Measurements from ENCODE around the gene KRTAP12-3.
"Not testable (repeated sequence)": the region's sequence is repeated elsewhere in the genome, so short reads cannot be mapped to it uniquely, and the experiment has no call there.

The KRTAP12-3 gene

GRCh38 chr21:44628707-44629391 lies 28.9 kb upstream of the KRTAP12-3 start:
- no peaks in the 10 kb centered on the region for H3K36me3 ChIP-seq (ENCODE audit: control insufficient read depth, insufficient read depth, low read length)
- H3K9ac ChIP-seq (ENCODE audit: low read depth, low read length): no peak overlapping the region
- no peaks in the 10 kb centered on the region for H3K27me3 ChIP-seq (ENCODE audit: control insufficient read depth, insufficient read depth, low read length)
- H3K9me3 ChIP-seq (ENCODE audit: control insufficient read depth, insufficient read depth, low read length): peaks cover 3% of the 10 kb centered on the region
- no peaks in the 10 kb centered on the region for H3K4me1 ChIP-seq (ENCODE audit: control insufficient read depth, insufficient read depth, low read length)
- H3K4me3 ChIP-seq (ENCODE audit: low read depth, low read length): no peak overlapping the region

- no peak overlapping the region for H3K9ac ChIP-seq (ENCODE audit: low read depth, low read length)
- H3K27me3 ChIP-seq (ENCODE audit: control insufficient read depth, insufficient read depth, low read length): no peaks in the 10 kb centered on the region
- no peak overlapping the region for H3K4me3 ChIP-seq (ENCODE audit: low read depth, low read length)
- no peaks in the 10 kb centered on the region for H3K4me1 ChIP-seq (ENCODE audit: control insufficient read depth, insufficient read depth, low read length)
- H3K9me3 ChIP-seq (ENCODE audit: control insufficient read depth, insufficient read depth, low read length): no peaks in the 10 kb centered on the region
- no peaks in the 10 kb centered on the region for H3K36me3 ChIP-seq (ENCODE audit: control insufficient read depth, insufficient read depth, low read length)
These were observed 27.3 kb upstream of the KRTAP12-3 start for GRCh38 chr21:44630440-44630839.

- H3K27me3 ChIP-seq (ENCODE audit: control insufficient read depth, insufficient read depth, low read length): no peaks in the 10 kb centered on the region
- no peaks in the 10 kb centered on the region for H3K4me1 ChIP-seq (ENCODE audit: control insufficient read depth, insufficient read depth, low read length)
- no peaks in the 10 kb centered on the region for H3K36me3 ChIP-seq (ENCODE audit: control insufficient read depth, insufficient read depth, low read length)
- no peak overlapping the region for H3K4me3 ChIP-seq (ENCODE audit: low read depth, low read length)
- H3K9me3 ChIP-seq (ENCODE audit: control insufficient read depth, insufficient read depth, low read length): no peaks in the 10 kb centered on the region
- no peak overlapping the region for H3K9ac ChIP-seq (ENCODE audit: low read depth, low read length)
These were observed 25.7 kb upstream of the KRTAP12-3 start for GRCh38 chr21:44632067-44632466.

- Histone ChIP-seq H3K4me3 (ENCODE audit: low read depth, low read length) (no peak overlapping the region), H3K9ac (ENCODE audit: low read depth, low read length) (no peak overlapping the region), H3K9me3 (ENCODE audit: control insufficient read depth, insufficient read depth, low read length) (no peaks in the 10 kb centered on the region), H3K4me1 (ENCODE audit: control insufficient read depth, insufficient read depth, low read length) (no peaks in the 10 kb centered on the region), H3K36me3 (ENCODE audit: control insufficient read depth, insufficient read depth, low read length) (no peaks in the 10 kb centered on the region), H3K27me3 (ENCODE audit: control insufficient read depth, insufficient read depth, low read length) (no peaks in the 10 kb centered on the region)
These were observed 21.3 kb upstream of the KRTAP12-3 start for GRCh38 chr21:44636209-44637017.

- Histone ChIP-seq H3K9ac (ENCODE audit: low read depth, low read length) (no peak within 1 kb of the TSS), H3K9me3 (ENCODE audit: control insufficient read depth, insufficient read depth, low read length) (no peaks in the 10 kb centered on the region), H3K36me3 (ENCODE audit: control insufficient read depth, insufficient read depth, low read length) (no peaks in the 10 kb centered on the region), H3K27me3 (ENCODE audit: control insufficient read depth, insufficient read depth, low read length) (no peaks in the 10 kb centered on the region), H3K4me1 (ENCODE audit: control insufficient read depth, insufficient read depth, low read length) (no peaks in the 10 kb centered on the region), H3K4me3 (ENCODE audit: low read depth, low read length) (no peak within 1 kb of the TSS)
These were observed 20.5 kb upstream of the KRTAP12-3 start, which contains the start of gene KRTAP10-10 for GRCh38 chr21:44637018-44637850. TSS of gene KRTAP10-10 (plus strand) at chr21:44637356. CDS start at chr21:44637418, 62 bp downstream.

- not testable (repeated sequence) for H3K4me3 ChIP-seq (ENCODE audit: low read depth, low read length); H3K9me3 ChIP-seq (ENCODE audit: control insufficient read depth, insufficient read depth, low read length); H3K36me3 ChIP-seq (ENCODE audit: control insufficient read depth, insufficient read depth, low read length); H3K4me1 ChIP-seq (ENCODE audit: control insufficient read depth, insufficient read depth, low read length); H3K9ac ChIP-seq (ENCODE audit: low read depth, low read length); H3K27me3 ChIP-seq (ENCODE audit: control insufficient read depth, insufficient read depth, low read length)
These were observed 19.8 kb upstream of the KRTAP12-3 start for GRCh38 chr21:44637851-44638348.

- not testable (repeated sequence) for H3K9me3 ChIP-seq (ENCODE audit: control insufficient read depth, insufficient read depth, low read length); H3K9ac ChIP-seq (ENCODE audit: low read depth, low read length); H3K36me3 ChIP-seq (ENCODE audit: control insufficient read depth, insufficient read depth, low read length)
These were observed 19.0 kb upstream of the KRTAP12-3 start for GRCh38 chr21:44638506-44639330.

GRCh38 chr21:44639331-44639655 lies 18.4 kb upstream of the KRTAP12-3 start:
- H3K36me3 ChIP-seq (ENCODE audit: control insufficient read depth, insufficient read depth, low read length): no peaks in the 10 kb centered on the region
- H3K27me3 ChIP-seq (ENCODE audit: control insufficient read depth, insufficient read depth, low read length): no peaks in the 10 kb centered on the region
- no peak overlapping the region for H3K9ac ChIP-seq (ENCODE audit: low read depth, low read length)
- no peaks in the 10 kb centered on the region for H3K9me3 ChIP-seq (ENCODE audit: control insufficient read depth, insufficient read depth, low read length)
- H3K4me1 ChIP-seq (ENCODE audit: control insufficient read depth, insufficient read depth, low read length): no peaks in the 10 kb centered on the region
- no peak overlapping the region for H3K4me3 ChIP-seq (ENCODE audit: low read depth, low read length)

More at GRCh38 chr21:44638506-44639330, 19.0 kb upstream of the KRTAP12-3 start:
- H3K4me3 ChIP-seq (ENCODE audit: low read depth, low read length); H3K27me3 ChIP-seq (ENCODE audit: control insufficient read depth, insufficient read depth, low read length); H3K4me1 ChIP-seq (ENCODE audit: control insufficient read depth, insufficient read depth, low read length): not testable (repeated sequence)

- no peaks in the 10 kb centered on the region for H3K4me1 ChIP-seq (ENCODE audit: control insufficient read depth, insufficient read depth, low read length)
- H3K9me3 ChIP-seq (ENCODE audit: control insufficient read depth, insufficient read depth, low read length): no peaks in the 10 kb centered on the region
- H3K9ac ChIP-seq (ENCODE audit: low read depth, low read length): no peak overlapping the region
- no peaks in the 10 kb centered on the region for H3K36me3 ChIP-seq (ENCODE audit: control insufficient read depth, insufficient read depth, low read length)
- no peaks in the 10 kb centered on the region for H3K27me3 ChIP-seq (ENCODE audit: control insufficient read depth, insufficient read depth, low read length)
- H3K4me3 ChIP-seq (ENCODE audit: low read depth, low read length): no peak overlapping the region
These were observed 17.0 kb upstream of the KRTAP12-3 start for GRCh38 chr21:44640761-44641160.

- no peak overlapping the region for H3K4me3 ChIP-seq (ENCODE audit: low read depth, low read length)
- H3K9me3 ChIP-seq (ENCODE audit: control insufficient read depth, insufficient read depth, low read length): no peaks in the 10 kb centered on the region
- H3K4me1 ChIP-seq (ENCODE audit: control insufficient read depth, insufficient read depth, low read length): no peaks in the 10 kb centered on the region
- H3K36me3 ChIP-seq (ENCODE audit: control insufficient read depth, insufficient read depth, low read length): no peaks in the 10 kb centered on the region
- H3K9ac ChIP-seq (ENCODE audit: low read depth, low read length): no peak overlapping the region
- no peaks in the 10 kb centered on the region for H3K27me3 ChIP-seq (ENCODE audit: control insufficient read depth, insufficient read depth, low read length)
These were observed 13.9 kb upstream of the KRTAP12-3 start for GRCh38 chr21:44643741-44644310.

GRCh38 chr21:44644878-44645277 lies 12.9 kb upstream of the KRTAP12-3 start:
- Histone ChIP-seq H3K9ac (ENCODE audit: low read depth, low read length) (no peak overlapping the region), H3K4me1 (ENCODE audit: control insufficient read depth, insufficient read depth, low read length) (no peaks in the 10 kb centered on the region), H3K4me3 (ENCODE audit: low read depth, low read length) (no peak overlapping the region), H3K27me3 (ENCODE audit: control insufficient read depth, insufficient read depth, low read length) (no peaks in the 10 kb centered on the region), H3K9me3 (ENCODE audit: control insufficient read depth, insufficient read depth, low read length) (no peaks in the 10 kb centered on the region), H3K36me3 (ENCODE audit: control insufficient read depth, insufficient read depth, low read length) (no peaks in the 10 kb centered on the region)

Measured in iPS-15b (cell line).